ENCODE data around the gene TTC22. TPM values are rescaled to one million over a fixed set of nuclear protein-coding genes. Genes with fewer than 3 reads are reported as not detected.

Gene TTC22
- total RNA-seq, 2 experiments from 2014 or later = 4.4 to 4.5 TPM

GRCh38 chr1:54825696-54826095 lies 24.6 kb upstream of the TTC22 start:
- Histone ChIP-seq H3K27ac (ENCODE audit: low read depth in 1 of 2, low read length in 2 of 2) (no peak overlapping the region), H3K27me3 (ENCODE audit: control insufficient read depth in 1 of 2, insufficient read depth in 2 of 2, low read length in 2 of 2) (no peaks in the 10 kb centered on the region), H3K9me3 (ENCODE audit: control insufficient read depth in 1 of 2, insufficient read depth in 1 of 2, low read length in 2 of 2) (peaks cover 28 to 35% of the 10 kb centered on the region in 2 experiments), H3K4me1 (ENCODE audit: insufficient read depth, low read length) (no peaks in the 10 kb centered on the region), H3K36me3 (ENCODE audit: insufficient read depth, low read length) (no peaks in the 10 kb centered on the region), H3K4me3 (ENCODE audit: low read length) (no peak overlapping the region)
- Mint-ChIP-seq H3K9me3 (peaks cover 15% of the 10 kb centered on the region), H3K4me1 (ENCODE audit: low read depth) (no peaks in the 10 kb centered on the region), H3K27ac (no peak overlapping the region), H3K36me3 (ENCODE audit: low read depth) (peaks cover 22% of the 10 kb centered on the region), H3K4me3 (no peak overlapping the region), H3K27me3 (no peaks in the 10 kb centered on the region)
- no peak for TF ChIP-seq CTCF (IDR thresholded peaks at IDR 0.05)
- intact Hi-C loops (cut with DNase I, micrococcal nuclease) = no loop called here
- ChIA-PET CTCF (no interaction called here), POLR2A (no interaction called here)
- ATAC-seq (ENCODE audit: poor library complexity) = no peak
- no peak for DNase-seq

GRCh38 chr1:54823670-54824069 lies 22.5 kb upstream of the TTC22 start:
- Mint-ChIP-seq H3K4me3 (no peak overlapping the region), H3K27me3 (no peaks in the 10 kb centered on the region), H3K36me3 (ENCODE audit: low read depth) (peaks cover 18% of the 10 kb centered on the region), H3K9me3 (peaks cover 10% of the 10 kb centered on the region), H3K4me1 (ENCODE audit: low read depth) (no peaks in the 10 kb centered on the region), H3K27ac (no peak overlapping the region)
- ChIA-PET CTCF (no interaction called here), POLR2A (no interaction called here)
- ATAC-seq (ENCODE audit: poor library complexity) = no peak
- Histone ChIP-seq H3K36me3 (ENCODE audit: insufficient read depth, low read length) (no peaks in the 10 kb centered on the region), H3K27me3 (ENCODE audit: control insufficient read depth in 1 of 2, insufficient read depth in 2 of 2, low read length in 2 of 2) (no peaks in the 10 kb centered on the region), H3K4me3 (ENCODE audit: low read length) (no peak overlapping the region), H3K27ac (ENCODE audit: low read depth in 1 of 2, low read length in 2 of 2) (no peak overlapping the region), H3K9me3 (ENCODE audit: control insufficient read depth in 1 of 2, insufficient read depth in 1 of 2, low read length in 2 of 2) (peaks cover 28 to 35% of the 10 kb centered on the region in 2 experiments), H3K4me1 (ENCODE audit: insufficient read depth, low read length) (no peaks in the 10 kb centered on the region)
- TF ChIP-seq CTCF (IDR thresholded peaks at IDR 0.05) = no peak
- no peak for DNase-seq
- intact Hi-C loops (cut with DNase I, micrococcal nuclease) = no loop called here

GRCh38 chr1:54819733-54820132 lies 18.6 kb upstream of the TTC22 start:
- CTCF ChIA-PET = no interaction called here
- ATAC-seq (ENCODE audit: poor library complexity) = no peak
- POLR2A ChIA-PET = no interaction called here
- H3K4me3 Mint-ChIP-seq = no peak overlapping the region
- DNase-seq = no peak
- H3K27ac Mint-ChIP-seq = no peak overlapping the region
- intact Hi-C loops (cut with DNase I, micrococcal nuclease) = loop anchor here in 1 of 2 experiments (10.0 kb wide), 1 partner anchor 1335 kb away; no protein-coding TSS in a partner anchor
- peaks cover 12% of the 10 kb centered on the region for H3K36me3 Mint-ChIP-seq (ENCODE audit: low read depth)
- Histone ChIP-seq H3K9me3 (ENCODE audit: control insufficient read depth in 1 of 2, insufficient read depth in 1 of 2, low read length in 2 of 2) (peaks cover 6 to 17% of the 10 kb centered on the region in 2 experiments), H3K27ac (ENCODE audit: low read depth in 1 of 2, low read length in 2 of 2) (no peak overlapping the region), H3K36me3 (ENCODE audit: insufficient read depth, low read length) (no peaks in the 10 kb centered on the region), H3K27me3 (ENCODE audit: control insufficient read depth in 1 of 2, insufficient read depth in 2 of 2, low read length in 2 of 2) (no peaks in the 10 kb centered on the region), H3K4me3 (ENCODE audit: low read length) (no peak overlapping the region), H3K4me1 (ENCODE audit: insufficient read depth, low read length) (no peaks in the 10 kb centered on the region)
- peaks cover 6% of the 10 kb centered on the region for H3K9me3 Mint-ChIP-seq
- H3K4me1 Mint-ChIP-seq (ENCODE audit: low read depth) = peaks cover 7% of the 10 kb centered on the region
- TF ChIP-seq CTCF (IDR thresholded peaks at IDR 0.05) = no peak
- no peaks in the 10 kb centered on the region for H3K27me3 Mint-ChIP-seq

Measured in CD4-positive, alpha-beta T cell (primary cell).